Peyer's patch (tissue), 4 donors: ENCODE measurements around the gene OR56B4. TPM values are rescaled to one million over a fixed set of nuclear protein-coding genes. Genes with fewer than 3 reads are reported as not detected.

Experiments used
- DNase-seq, 3 donors: peaks; one replicate each; pipeline ENCODE4 v3.0.0-alpha.2; 2017 to 2019
- H3K27ac ChIP-seq, 4 donors: fragments of 200-600 bp; sonication (generic); one replicate each; pipeline ENCODE4 v1.5.1; 2016 to 2019
- H3K27me3 ChIP-seq, 2 donors: fragments of 200-600 bp; sonication (generic); one replicate each; pipeline ENCODE4 v1.5.1; 2019
- H3K36me3 ChIP-seq, 3 donors: fragments of 200-600 bp; sonication (generic); one replicate each; pipeline ENCODE4 v1.5.1; 2016 to 2019
- H3K4me1 ChIP-seq, 4 donors: fragments of 200-600 bp; sonication (generic); one replicate each; pipeline ENCODE4 v1.5.1; 2016 to 2019
- H3K4me3 ChIP-seq, 4 donors: fragments of 200-600 bp; sonication (generic); 1 replicate in 3 of 4; 2 replicates in 1 of 4; pipeline ENCODE4 v1.5.1; 2016 to 2019; ENCODE audit warnings: mild to moderate bottlenecking in 1 of 4
- H3K9me3 ChIP-seq, 4 donors: fragments of 200-600 bp; sonication (generic); one replicate each; pipeline ENCODE4 v1.5.1; 2016 to 2019; ENCODE audit warnings: mild to moderate bottlenecking in 1 of 4
- CTCF ChIP-seq, 6 experiments: fragments of 450-650 bp in 4 of 6; fragments of 200-600 bp in 2 of 6; sonication (generic) in 1 of 6; IDR thresholded peaks; one replicate each; pipeline ENCODE4 v1.5.1; 2017 to 2019; ENCODE audit warnings: antibody characterized with exemption in 6 of 6, mild to moderate bottlenecking in 3 of 6, moderate library complexity in 1 of 6
- POLR2A ChIP-seq, 2 donors: fragments of 450-650 bp; IDR thresholded peaks; one replicate each; pipeline ENCODE4 v1.5.1; 2017; ENCODE audit warnings: antibody characterized with exemption in 2 of 2, mild to moderate bottlenecking in 2 of 2, moderate library complexity in 2 of 2
- total RNA-seq, 4 donors: library from RNA; depleted of rRNA; stranded (reverse); fragments of >200 nt; gene quantifications; one replicate each; pipeline ENCODE4 v1.1.0, GENCODE V29; 2016

OR56B4 gene
- total RNA-seq, 4 donors from 2014 or later: not detected

DNA sequence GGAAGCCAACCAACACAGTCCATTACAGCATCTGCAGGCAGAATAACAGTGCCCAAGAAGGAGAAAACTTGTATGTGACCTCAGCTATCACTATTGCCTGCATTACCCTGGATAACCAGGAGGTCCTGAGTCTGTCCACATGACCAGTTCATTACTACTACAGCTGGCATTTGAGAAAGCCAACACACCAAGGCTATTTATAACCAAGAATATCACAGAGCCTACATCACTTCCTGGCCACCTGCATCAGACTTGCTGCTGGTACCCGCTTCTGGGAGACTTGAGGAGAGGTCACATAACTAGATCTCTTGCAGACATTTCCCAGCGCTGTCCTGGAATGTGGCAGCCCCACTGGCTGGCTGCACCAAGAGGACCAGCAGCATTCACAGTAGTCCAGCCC lies 11.1 kb upstream of the OR56B4 start:
- no peaks in the 10 kb centered on the region for H3K4me1 ChIP-seq
- H3K4me3 ChIP-seq: no peak overlapping the region
- no peak overlapping the region for H3K27ac ChIP-seq
- no peaks in the 10 kb centered on the region for H3K27me3 ChIP-seq
- no peaks in the 10 kb centered on the region for H3K9me3 ChIP-seq
- DNase-seq: no peak
- no peak for TF ChIP-seq CTCF (IDR thresholded peaks at IDR 0.05)
- TF ChIP-seq POLR2A (IDR thresholded peaks at IDR 0.05): no peak
- H3K36me3 ChIP-seq: no peaks in the 10 kb centered on the region

DNA sequence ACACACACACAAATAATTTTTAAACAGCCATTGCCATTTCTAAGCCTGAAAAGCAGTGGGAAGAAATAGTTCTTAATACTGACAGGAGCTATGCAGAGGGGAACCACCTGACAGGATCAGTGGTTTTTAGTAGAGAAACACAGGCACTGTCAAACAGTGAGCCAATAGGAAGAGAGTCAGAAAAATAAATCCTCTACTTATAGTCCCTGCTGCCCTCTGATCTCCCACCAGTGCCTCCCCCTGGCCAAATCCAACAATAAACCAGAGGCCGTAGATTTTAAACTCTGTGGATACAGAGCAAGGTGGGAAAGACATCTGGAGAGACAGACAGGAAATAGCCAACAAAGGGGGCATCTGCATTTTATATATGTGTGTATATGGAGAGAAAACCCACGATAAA lies 7.9 kb upstream of the OR56B4 start:
- Histone ChIP-seq H3K4me3 (no peak overlapping the region), H3K9me3 (no peaks in the 10 kb centered on the region), H3K27me3 (no peaks in the 10 kb centered on the region), H3K27ac (no peak overlapping the region), H3K4me1 (no peaks in the 10 kb centered on the region), H3K36me3 (no peaks in the 10 kb centered on the region)
- no peak for TF ChIP-seq CTCF (IDR thresholded peaks at IDR 0.05)
- no peak for TF ChIP-seq POLR2A (IDR thresholded peaks at IDR 0.05)
- no peak for DNase-seq

GRCh38 chr11:6110011-6110410 lies 2.5 kb downstream of the OR56B4 start:
- Histone ChIP-seq H3K4me3 (no peak overlapping the region), H3K4me1 (no peaks in the 10 kb centered on the region), H3K27ac (no peak overlapping the region), H3K27me3 (no peaks in the 10 kb centered on the region), H3K9me3 (no peaks in the 10 kb centered on the region), H3K36me3 (no peaks in the 10 kb centered on the region)
- no peak for DNase-seq
- TF ChIP-seq CTCF (IDR thresholded peaks at IDR 0.05) (no peak), POLR2A (IDR thresholded peaks at IDR 0.05) (no peak)

GRCh38 chr11:6111673-6112072 lies 4.2 kb downstream of the OR56B4 start:
- Histone ChIP-seq H3K4me1 (no peaks in the 10 kb centered on the region), H3K4me3 (no peak overlapping the region), H3K9me3 (no peaks in the 10 kb centered on the region), H3K27ac (no peak overlapping the region), H3K36me3 (no peaks in the 10 kb centered on the region), H3K27me3 (no peaks in the 10 kb centered on the region)
- no peak for TF ChIP-seq CTCF (IDR thresholded peaks at IDR 0.05)
- DNase-seq: no peak

GRCh38 chr11:6116638-6117037 lies 9.2 kb downstream of the OR56B4 start:
- no peaks in the 10 kb centered on the region for H3K36me3 ChIP-seq
- no peaks in the 10 kb centered on the region for H3K4me1 ChIP-seq
- H3K4me3 ChIP-seq: no peak overlapping the region
- no peaks in the 10 kb centered on the region for H3K9me3 ChIP-seq
- H3K27me3 ChIP-seq: no peaks in the 10 kb centered on the region
- no peak overlapping the region for H3K27ac ChIP-seq
- DNase-seq: no peak
- TF ChIP-seq POLR2A (IDR thresholded peaks at IDR 0.05): no peak
- no peak for TF ChIP-seq CTCF (IDR thresholded peaks at IDR 0.05)

- H3K4me3 ChIP-seq: no peak overlapping the region
These were observed 16.8 kb downstream of the OR56B4 start for GRCh38 chr11:6124245-6124644.

More at GRCh38 chr11:6124245-6124644, 16.8 kb downstream of the OR56B4 start:
- TF ChIP-seq CTCF (IDR thresholded peaks at IDR 0.05): no peak
- no peak for TF ChIP-seq POLR2A (IDR thresholded peaks at IDR 0.05)
- H3K36me3 ChIP-seq: no peaks in the 10 kb centered on the region
- no peak for DNase-seq
- no peaks in the 10 kb centered on the region for H3K4me1 ChIP-seq
- H3K27ac ChIP-seq: no peak overlapping the region
- H3K9me3 ChIP-seq: no peaks in the 10 kb centered on the region
- no peaks in the 10 kb centered on the region for H3K27me3 ChIP-seq
